ENCODE results near the gene ADAM11. TPM values are rescaled to one million over a fixed set of nuclear protein-coding genes. Genes with fewer than 3 reads are reported as not detected.

ADAM11 gene
- total RNA-seq, 2 donors from 2014 or later: 0.41 to 5.7 TPM

DNA sequence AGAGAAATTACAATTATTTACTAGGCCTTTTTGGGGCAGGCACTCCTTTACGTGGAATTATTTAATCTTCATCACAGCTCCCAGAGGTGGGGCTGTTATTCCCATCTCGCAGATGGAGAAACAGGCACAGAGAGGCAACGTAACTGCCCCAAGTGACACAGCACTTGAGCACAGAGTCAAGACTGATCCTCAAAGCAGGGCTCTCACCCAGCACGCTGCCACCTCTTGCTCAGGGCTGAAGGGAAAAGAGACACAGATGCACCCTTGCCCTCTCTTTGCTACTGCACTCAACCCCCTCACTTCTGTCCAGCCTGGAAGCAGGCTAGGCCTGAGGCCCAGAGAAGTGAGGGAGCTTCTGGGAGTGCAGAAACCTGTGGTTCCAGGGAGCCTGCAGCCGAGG lies 4.4 kb downstream of the ADAM11 start:
- Histone ChIP-seq H3K27ac (no peak overlapping the region), H3K27me3 (replicated peaks; ENCODE audit: insufficient read depth) (no peaks in the 10 kb centered on the region), H3K4me1 (ENCODE audit: control insufficient read depth in 1 of 2, low read depth in 2 of 2) (peaks cover 5 to 11% of the 10 kb centered on the region in 2 donors), H3K36me3 (no peaks in the 10 kb centered on the region), H3K9me3 (no peaks in the 10 kb centered on the region), H3K4me3 (no peak overlapping the region)
- no peak for TF ChIP-seq CTCF (IDR thresholded peaks at IDR 0.05)
- ATAC-seq (ENCODE audit: insufficient number of reproducible peaks, low FRiP score, low read depth) (no peak), DNase-seq (ENCODE audit: low spot score) (no peak)

GRCh38 chr17:44765965-44766364 lies 7.2 kb downstream of the ADAM11 start:
- ATAC-seq (ENCODE audit: insufficient number of reproducible peaks, low FRiP score, low read depth): no peak
- Histone ChIP-seq H3K36me3 (no peaks in the 10 kb centered on the region), H3K27ac (no peak overlapping the region), H3K9me3 (no peaks in the 10 kb centered on the region), H3K4me3 (no peak overlapping the region), H3K27me3 (replicated peaks; ENCODE audit: insufficient read depth) (no peaks in the 10 kb centered on the region), H3K4me1 (ENCODE audit: control insufficient read depth in 1 of 2, low read depth in 2 of 2) (no peaks in the 10 kb centered on the region)
- TF ChIP-seq CTCF (IDR thresholded peaks at IDR 0.05): no peak
- DNase-seq (ENCODE audit: low spot score): no peak

DNA sequence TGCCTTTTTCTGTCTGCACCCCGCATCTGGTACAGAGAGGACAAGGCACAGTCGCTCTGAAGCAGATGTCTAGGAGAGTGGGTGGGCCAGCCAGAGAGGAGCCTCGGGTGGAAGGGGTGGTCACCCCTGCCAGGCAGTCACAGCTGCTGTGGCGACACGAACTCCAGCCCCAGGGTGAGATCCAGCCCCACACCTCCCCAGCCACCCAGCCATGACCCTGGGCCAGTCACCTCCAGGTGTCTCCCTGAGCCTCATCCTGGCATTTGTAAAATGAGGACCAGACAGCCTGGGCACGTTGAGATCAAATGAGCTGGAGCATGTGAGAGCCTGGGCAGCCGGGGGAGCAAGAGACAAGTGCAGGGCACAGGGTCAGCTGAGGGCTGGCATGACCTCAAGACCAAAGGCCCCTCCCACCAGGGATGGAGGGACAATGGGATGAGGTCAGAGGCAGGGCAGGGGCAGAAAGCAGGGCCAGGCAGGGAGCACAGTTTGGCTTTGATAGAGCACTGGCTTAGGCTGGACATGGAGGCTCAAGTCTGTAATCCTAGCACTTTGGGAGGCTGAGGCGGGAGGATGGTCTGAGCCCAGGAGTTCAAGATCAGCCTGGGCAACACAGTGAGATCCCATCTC lies 7.7 kb downstream of the ADAM11 start:
- Histone ChIP-seq H3K4me3 (no peak overlapping the region), H3K36me3 (no peaks in the 10 kb centered on the region), H3K27me3 (replicated peaks; ENCODE audit: insufficient read depth) (no peaks in the 10 kb centered on the region), H3K4me1 (ENCODE audit: control insufficient read depth in 1 of 2, low read depth in 2 of 2) (no peaks in the 10 kb centered on the region), H3K9me3 (no peaks in the 10 kb centered on the region), H3K27ac (no peak overlapping the region)
- no peak for ATAC-seq (ENCODE audit: insufficient number of reproducible peaks, low FRiP score, low read depth)
- DNase-seq (ENCODE audit: low spot score): no peak
- no peak for TF ChIP-seq CTCF (IDR thresholded peaks at IDR 0.05)

- TF ChIP-seq CTCF (IDR thresholded peaks at IDR 0.05): no peak
- Histone ChIP-seq H3K27me3 (replicated peaks; ENCODE audit: insufficient read depth) (no peaks in the 10 kb centered on the region), H3K4me3 (no peak overlapping the region), H3K27ac (no peak overlapping the region), H3K4me1 (ENCODE audit: control insufficient read depth in 1 of 2, low read depth in 2 of 2) (no peaks in the 10 kb centered on the region), H3K36me3 (no peaks in the 10 kb centered on the region), H3K9me3 (no peaks in the 10 kb centered on the region)
- ATAC-seq (ENCODE audit: insufficient number of reproducible peaks, low FRiP score, low read depth): no peak
- DNase-seq (ENCODE audit: low spot score): no peak
Observed at GRCh38 chr17:44767493-44767892, 8.7 kb downstream of the ADAM11 start.

GRCh38 chr17:44768505-44769142 lies 9.8 kb downstream of the ADAM11 start:
- H3K9me3 ChIP-seq: no peaks in the 10 kb centered on the region
- no peaks in the 10 kb centered on the region for H3K36me3 ChIP-seq
- ATAC-seq (ENCODE audit: insufficient number of reproducible peaks, low FRiP score, low read depth) (no peak), DNase-seq (ENCODE audit: low spot score) (no peak)
- no peak overlapping the region for H3K4me3 ChIP-seq
- H3K27ac ChIP-seq: no peak overlapping the region
- TF ChIP-seq CTCF (IDR thresholded peaks at IDR 0.05): no peak
- H3K27me3 ChIP-seq (replicated peaks; ENCODE audit: insufficient read depth): no peaks in the 10 kb centered on the region
- no peaks in the 10 kb centered on the region for H3K4me1 ChIP-seq (ENCODE audit: control insufficient read depth in 1 of 2, low read depth in 2 of 2)

Measured in thoracic aorta (tissue), 2 donors.